OCI-LY7 (cell line): Measurements from ENCODE around the gene KCNK15. TPM values are rescaled to one million over a fixed set of nuclear protein-coding genes. Genes with fewer than 3 reads are reported as not detected.

Source experiments
- BruUV-seq: library from RNA; stranded (reverse); fragments of 400-500 nt; replicated peaks from 2 replicates; lab custom pipeline; 2021; lab: Mats Ljungman, UMichigan
- CTCF ChIA-PET: fragments of 300-600 bp; sonication (Branson Sonifier 250); formaldehyde crosslinking; loops from one replicate; lab custom pipeline; 2022; ENCODE audit warnings: antibody characterized with exemption; ENCODE audit not compliant: unreplicated experiment; lab: Charles Lee
- POLR2A ChIA-PET: fragments of 300-600 bp; sonication (Branson Sonifier 250); formaldehyde crosslinking; loops from one replicate; lab custom pipeline; 2022; ENCODE audit warnings: antibody characterized with exemption; lab: Charles Lee
- DNase-seq: peaks from one replicate; pipeline ENCODE4 v3.0.0-alpha.2; 2015; ENCODE audit warnings: low spot score
- H2AFZ ChIP-seq: fragments of 200-600 bp; sonication (generic), shearing (Covaris generic); 2 replicates; pipeline ENCODE4 v1.6.1; 2014; ENCODE audit warnings: mild to moderate bottlenecking, antibody characterized with exemption, low read length, moderate library complexity
- H3K27ac ChIP-seq: fragments of 200-600 bp; sonication (generic); 2 replicates; pipeline ENCODE4 v1.5.1; 2014; ENCODE audit warnings: mixed run types, low read depth, mild to moderate bottlenecking, moderate library complexity, low read length, inconsistent platforms; ENCODE audit not compliant: poor library complexity, severe bottlenecking
- H3K36me3 ChIP-seq: fragments of 200-600 bp; sonication (generic); 2 replicates; pipeline ENCODE4 v1.6.1; 2014; ENCODE audit warnings: mild to moderate bottlenecking, antibody characterized with exemption, low read length, moderate library complexity, mixed read lengths; ENCODE audit not compliant: insufficient read depth
- H3K4me1 ChIP-seq: fragments of 200-600 bp; sonication (generic); 2 replicates; pipeline ENCODE4 v1.5.1; 2014; ENCODE audit warnings: mild to moderate bottlenecking, low read length; ENCODE audit not compliant: insufficient read depth, poor library complexity, severe bottlenecking
- H3K4me2 ChIP-seq: fragments of 200-600 bp; sonication (generic); 2 replicates; pipeline ENCODE4 v1.6.1; 2014; ENCODE audit warnings: mild to moderate bottlenecking, low read length
- H3K4me3 ChIP-seq: fragments of 200-600 bp; sonication (generic); 2 replicates; pipeline ENCODE4 v1.5.1; 2014; ENCODE audit warnings: mild to moderate bottlenecking, low read depth, low read length; ENCODE audit not compliant: poor library complexity, severe bottlenecking
- H3K79me2 ChIP-seq: fragments of 200-600 bp; sonication (generic); 2 replicates; pipeline ENCODE4 v1.6.1; 2016; ENCODE audit warnings: low read depth, mild to moderate bottlenecking, low read length, moderate library complexity, mixed read lengths; ENCODE audit not compliant: insufficient read depth
- H3K9me2 ChIP-seq: fragments of 200-600 bp; sonication (generic); 2 replicates; pipeline ENCODE4 v1.6.1; 2016; ENCODE audit warnings: mild to moderate bottlenecking, low read length, mixed read lengths; ENCODE audit not compliant: insufficient read depth
- H3K9me3 ChIP-seq: fragments of 200-600 bp; sonication (generic); 2 replicates; pipeline ENCODE4 v1.6.1; 2014; ENCODE audit warnings: mild to moderate bottlenecking, mixed run types, low read length, mixed read lengths
- H4K20me1 ChIP-seq: fragments of 200-600 bp; sonication (generic); 2 replicates; pipeline ENCODE4 v1.6.1; 2014; ENCODE audit warnings: mild to moderate bottlenecking, antibody characterized with exemption, low read length, moderate library complexity, mixed read lengths; ENCODE audit not compliant: insufficient read depth
- EZH2phosphoT487 ChIP-seq: fragments of 200-600 bp; sonication (generic); IDR thresholded peaks from 2 replicates; pipeline ENCODE4 v1.6.1; 2018; ENCODE audit warnings: low read depth, borderline replicate concordance, mild to moderate bottlenecking, mixed run types, antibody characterized with exemption, low read length, moderate library complexity, mixed read lengths
- intact Hi-C: fragments of 100-400 bp; cut with micrococcal nuclease; formaldehyde crosslinking; loops from one replicate; pipeline ENCODE4 v1.10.0; 2022; ENCODE audit not compliant: unreplicated experiment
- total RNA-seq, 2 experiments: library from RNA; depleted of rRNA in 1 of 2; stranded (reverse); fragments of >200 nt in 1 of 2; shearing (Covaris generic) in 1 of 2; gene quantifications; 2 replicates each; pipeline ENCODE4 v1.2.3, GENCODE V29; 2014 to 2022
- TF ChIP-seq, protein P1 (sequence below): fragments of 200-600 bp; sonication (generic); conservative IDR thresholded peaks from 2 replicates; pipeline ENCODE4 v1.5.1; 2014; ENCODE audit warnings: mild to moderate bottlenecking, antibody characterized with exemption, low read length, moderate library complexity, mixed read lengths

Gene KCNK15
- total RNA-seq, 2 experiments from 2014 or later, result not detected

DNA sequence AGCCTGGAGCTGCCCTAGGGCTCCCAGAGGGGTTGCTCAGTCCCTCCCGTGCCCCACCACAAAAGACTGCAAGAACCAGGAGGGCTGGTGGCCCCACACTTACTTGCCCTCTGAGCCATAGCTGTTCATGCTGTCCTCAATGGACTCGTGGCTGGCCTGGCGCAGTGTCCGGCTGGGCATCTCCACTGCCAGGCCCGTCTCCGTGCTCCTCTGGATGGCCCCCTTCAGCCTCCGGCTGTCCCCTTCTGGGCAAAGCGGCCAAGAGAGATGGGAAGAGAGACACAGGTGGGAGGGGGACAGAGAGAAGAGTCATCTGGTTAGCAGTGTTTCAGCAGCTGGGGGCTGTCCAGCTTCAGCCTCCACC is 25.5 kb downstream of the KCNK15 start:
- no peaks in the 10 kb centered on the region for H3K9me3 ChIP-seq
- TF ChIP-seq EZH2phosphoT487, result no peak
- TF ChIP-seq, protein P1, sequence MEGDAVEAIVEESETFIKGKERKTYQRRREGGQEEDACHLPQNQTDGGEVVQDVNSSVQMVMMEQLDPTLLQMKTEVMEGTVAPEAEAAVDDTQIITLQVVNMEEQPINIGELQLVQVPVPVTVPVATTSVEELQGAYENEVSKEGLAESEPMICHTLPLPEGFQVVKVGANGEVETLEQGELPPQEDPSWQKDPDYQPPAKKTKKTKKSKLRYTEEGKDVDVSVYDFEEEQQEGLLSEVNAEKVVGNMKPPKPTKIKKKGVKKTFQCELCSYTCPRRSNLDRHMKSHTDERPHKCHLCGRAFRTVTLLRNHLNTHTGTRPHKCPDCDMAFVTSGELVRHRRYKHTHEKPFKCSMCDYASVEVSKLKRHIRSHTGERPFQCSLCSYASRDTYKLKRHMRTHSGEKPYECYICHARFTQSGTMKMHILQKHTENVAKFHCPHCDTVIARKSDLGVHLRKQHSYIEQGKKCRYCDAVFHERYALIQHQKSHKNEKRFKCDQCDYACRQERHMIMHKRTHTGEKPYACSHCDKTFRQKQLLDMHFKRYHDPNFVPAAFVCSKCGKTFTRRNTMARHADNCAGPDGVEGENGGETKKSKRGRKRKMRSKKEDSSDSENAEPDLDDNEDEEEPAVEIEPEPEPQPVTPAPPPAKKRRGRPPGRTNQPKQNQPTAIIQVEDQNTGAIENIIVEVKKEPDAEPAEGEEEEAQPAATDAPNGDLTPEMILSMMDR, result no peak
- no TSS peak for BruUV-seq
- CTCF ChIA-PET, result interaction anchor here (0.6 kb wide), 1 partner anchor 23 kb away, joined by 3 read pairs; no protein-coding TSS in a partner anchor
- peaks cover 30% of the 10 kb centered on the region for H3K4me1 ChIP-seq
- H3K27ac ChIP-seq, result no peak overlapping the region
- POLR2A ChIA-PET, result no interaction called here
- intact Hi-C loops, result no loop called here
- no peak overlapping the region for H2AFZ ChIP-seq
- DNase-seq, result no peak
- no peaks in the 10 kb centered on the region for H3K9me2 ChIP-seq
- no peaks in the 10 kb centered on the region for H3K79me2 ChIP-seq
- H3K4me2 ChIP-seq, result peak overlapping the region; percentile 61
- no peak overlapping the region for H3K4me3 ChIP-seq
- no peaks in the 10 kb centered on the region for H4K20me1 ChIP-seq
- H3K36me3 ChIP-seq, result no peaks in the 10 kb centered on the region

DNA sequence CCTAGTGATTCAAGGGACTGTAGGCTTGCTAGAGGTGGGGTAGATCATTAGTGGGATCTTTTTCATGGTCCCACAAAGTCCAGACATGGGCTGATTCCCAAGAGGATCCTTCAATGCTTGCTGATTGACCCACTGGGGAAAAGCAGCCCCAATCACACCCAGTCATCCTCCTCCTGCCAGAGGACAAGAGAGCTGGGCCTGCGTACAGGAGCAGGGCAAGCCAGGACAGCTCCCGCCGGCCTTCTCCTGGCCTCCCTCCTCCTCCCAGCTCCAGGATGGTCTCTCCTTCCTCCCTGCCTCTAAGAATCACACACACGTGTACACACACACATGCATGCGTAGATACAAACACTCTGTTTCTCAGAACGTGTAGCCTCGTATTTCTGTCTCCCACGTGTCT is 27.0 kb downstream of the KCNK15 start:
- no peaks in the 10 kb centered on the region for H4K20me1 ChIP-seq
- no peaks in the 10 kb centered on the region for H3K9me3 ChIP-seq
- H3K9me2 ChIP-seq, result no peaks in the 10 kb centered on the region
- TF ChIP-seq, protein P1, result no peak
- TF ChIP-seq EZH2phosphoT487, result no peak
- H3K4me3 ChIP-seq, result no peak overlapping the region
- no peaks in the 10 kb centered on the region for H3K79me2 ChIP-seq
- peaks cover 30% of the 10 kb centered on the region for H3K4me1 ChIP-seq
- H3K4me2 ChIP-seq, result no peak overlapping the region
- intact Hi-C loops, result no loop called here
- POLR2A ChIA-PET, result no interaction called here
- no peak overlapping the region for H2AFZ ChIP-seq
- BruUV-seq, result no TSS peak
- DNase-seq, result no peak
- CTCF ChIA-PET, result no interaction called here
- no peaks in the 10 kb centered on the region for H3K36me3 ChIP-seq
- H3K27ac ChIP-seq, result no peak overlapping the region

DNA sequence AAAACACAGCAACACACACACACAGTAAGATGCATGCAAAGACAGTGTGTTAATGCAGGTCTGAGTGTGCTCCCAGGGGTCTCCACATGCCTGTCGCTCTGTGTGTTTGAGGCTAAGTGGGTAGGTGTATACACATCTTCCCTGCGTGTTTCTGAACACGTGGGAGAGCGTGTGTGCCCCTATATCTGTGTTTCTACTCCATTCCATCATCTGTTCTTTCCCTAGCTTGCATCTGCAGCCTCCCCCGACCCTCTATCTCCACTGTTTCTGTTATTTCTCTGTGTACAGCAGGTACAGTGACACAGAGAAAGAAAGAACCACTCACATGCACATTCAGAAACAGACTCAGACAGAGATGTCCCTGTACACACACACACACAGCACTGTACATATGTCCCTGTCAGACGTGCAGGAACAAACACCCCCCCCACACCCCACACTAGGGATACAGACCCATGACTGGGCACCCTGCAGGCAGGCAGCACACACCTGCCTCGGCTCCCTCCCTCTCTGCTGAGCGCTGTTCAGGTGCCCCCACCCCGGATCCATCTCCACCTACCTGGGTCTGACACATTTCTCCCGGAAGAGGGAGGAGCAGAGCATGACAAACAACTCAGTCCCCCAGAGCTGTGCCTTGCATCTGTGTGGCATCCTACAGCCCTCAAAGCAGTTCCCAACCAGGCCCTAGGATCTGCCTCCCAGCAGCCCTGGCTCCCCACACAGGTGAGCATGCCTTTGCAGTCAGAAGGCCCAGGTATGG is 27.6 kb downstream of the KCNK15 start:
- no peaks in the 10 kb centered on the region for H3K9me3 ChIP-seq
- no peak overlapping the region for H3K4me2 ChIP-seq
- no TSS peak for BruUV-seq
- H3K36me3 ChIP-seq, result no peaks in the 10 kb centered on the region
- no peak for TF ChIP-seq EZH2phosphoT487
- TF ChIP-seq, protein P1, result no peak
- H3K4me1 ChIP-seq, result peaks cover 30% of the 10 kb centered on the region
- no peak overlapping the region for H3K4me3 ChIP-seq
- no peak for DNase-seq
- ChIA-PET CTCF (no interaction called here), POLR2A (no interaction called here)
- H2AFZ ChIP-seq, result no peak overlapping the region
- intact Hi-C loops, result no loop called here
- H4K20me1 ChIP-seq, result no peaks in the 10 kb centered on the region
- H3K79me2 ChIP-seq, result no peaks in the 10 kb centered on the region
- H3K9me2 ChIP-seq, result no peaks in the 10 kb centered on the region
- H3K27ac ChIP-seq, result no peak overlapping the region
